HEK293 (cell line): Measurements from ENCODE around the gene PCSK1.

Experiments
- CTCF ChIA-PET: fragments of 350-600 bp; formaldehyde crosslinking; extraction: SDS; loops from one replicate; lab custom pipeline; 2021; ENCODE audit warnings: antibody characterized with exemption; lab: Yijun Ruan, JAX
- POLR2A ChIA-PET: fragments of 300-600 bp; formaldehyde crosslinking; extraction: SDS; loops from one replicate; lab custom pipeline; 2020; ENCODE audit warnings: antibody characterized with exemption, inconsistent platforms; lab: Yijun Ruan, JAX
- H3K27ac ChIP-seq: fragments of 200-500 bp; sonication (Bioruptor generic); 2 replicates; pipeline ENCODE4 v1.5.1; 2014; ENCODE audit warnings: low read depth, low read length, control low read depth, inconsistent platforms; ENCODE audit errors: extremely low read depth
- H3K36me3 ChIP-seq, 2 experiments: fragments of 200-500 bp in 1 of 2; sonication (Bioruptor generic) in 1 of 2; 1 replicate in 1 of 2; 2 replicates in 1 of 2; pipeline ENCODE4 v1.5.1; 2014 to 2017; ENCODE audit warnings: inconsistent platforms in 2 of 2, low read length in 2 of 2; ENCODE audit not compliant: control insufficient read depth in 2 of 2, insufficient read depth in 1 of 2
- H3K4me1 ChIP-seq: fragments of 200-500 bp; sonication (Bioruptor generic); 2 replicates; pipeline ENCODE4 v1.5.1; 2014; ENCODE audit warnings: mild to moderate bottlenecking, low read length, inconsistent platforms; ENCODE audit not compliant: control insufficient read depth, insufficient read depth
- H3K4me3 ChIP-seq: 2 replicates; pipeline ENCODE4 v1.5.1; 2011; ENCODE audit warnings: low read depth, mild to moderate bottlenecking, control low read depth, low read length, moderate library complexity
- H3K9me3 ChIP-seq: fragments of 200-500 bp; sonication (Bioruptor generic); 2 replicates; pipeline ENCODE4 v1.5.1; 2014; ENCODE audit warnings: low read depth, low read length, inconsistent platforms; ENCODE audit not compliant: control insufficient read depth, insufficient read depth
- BCL6B ChIP-seq: fragments of 450-650 bp; formaldehyde crosslinking; IDR thresholded peaks from 2 replicates; pipeline ENCODE4 v1.5.1; 2017; ENCODE audit warnings: missing biosample characterization, missing genetic modification characterization
- CTCF ChIP-seq: fragments of 450-650 bp; formaldehyde crosslinking; IDR thresholded peaks from 2 replicates; pipeline ENCODE4 v1.5.1; 2016; ENCODE audit warnings: missing biosample characterization, missing genetic modification characterization
- KLF9 ChIP-seq: fragments of 450-650 bp; formaldehyde crosslinking; IDR thresholded peaks from 2 replicates; pipeline ENCODE4 v1.5.1; 2016; ENCODE audit warnings: missing biosample characterization, missing genetic modification characterization, low read depth
- PRDM6 ChIP-seq: fragments of 450-650 bp; formaldehyde crosslinking; IDR thresholded peaks from 2 replicates; pipeline ENCODE4 v1.5.1; 2017; ENCODE audit warnings: missing biosample characterization, missing genetic modification characterization
- SCRT2 ChIP-seq: fragments of 450-650 bp; formaldehyde crosslinking; IDR thresholded peaks from 2 replicates; pipeline ENCODE4 v1.5.1; 2016; ENCODE audit warnings: missing biosample characterization, missing genetic modification characterization
- ZFP37 ChIP-seq: fragments of 450-650 bp; formaldehyde crosslinking; IDR thresholded peaks from 2 replicates; pipeline ENCODE4 v1.5.1; 2016; ENCODE audit warnings: missing biosample characterization, missing genetic modification characterization
- ZNF148 ChIP-seq: fragments of 450-650 bp; formaldehyde crosslinking; IDR thresholded peaks from 2 replicates; pipeline ENCODE4 v1.5.0; 2017; ENCODE audit warnings: missing biosample characterization, missing genetic modification characterization, borderline replicate concordance
- ZNF174 ChIP-seq: fragments of 450-650 bp; formaldehyde crosslinking; IDR thresholded peaks from 2 replicates; pipeline ENCODE4 v1.5.0; 2017; ENCODE audit warnings: missing biosample characterization, mild to moderate bottlenecking, missing genetic modification characterization
- ZNF184 ChIP-seq: fragments of 450-650 bp; IDR thresholded peaks from 2 replicates; pipeline ENCODE4 v1.5.1; 2018; ENCODE audit warnings: missing biosample characterization, mild to moderate bottlenecking, missing genetic modification characterization
- ZNF2 ChIP-seq: fragments of 450-650 bp; formaldehyde crosslinking; IDR thresholded peaks from 2 replicates; pipeline ENCODE4 v1.5.1; 2016; ENCODE audit warnings: missing biosample characterization, missing genetic modification characterization
- ZNF350 ChIP-seq: fragments of 450-650 bp; formaldehyde crosslinking; IDR thresholded peaks from 2 replicates; pipeline ENCODE4 v1.5.0; 2017; ENCODE audit warnings: missing biosample characterization, mild to moderate bottlenecking, missing genetic modification characterization
- ZNF37A ChIP-seq: fragments of 450-650 bp; IDR thresholded peaks from 2 replicates; pipeline ENCODE4 v1.5.1; 2018; ENCODE audit warnings: missing biosample characterization, missing genetic modification characterization
- ZNF549 ChIP-seq: fragments of 450-650 bp; IDR thresholded peaks from 2 replicates; pipeline ENCODE4 v1.5.1; 2018; ENCODE audit warnings: missing biosample characterization, missing genetic modification characterization, mild to moderate bottlenecking, inconsistent platforms, moderate library complexity
- ZNF654 ChIP-seq: fragments of 450-650 bp; formaldehyde crosslinking; IDR thresholded peaks from 2 replicates; pipeline ENCODE4 v1.5.1; 2016; ENCODE audit warnings: low read depth, missing biosample characterization, missing genetic modification characterization
- ZNF660 ChIP-seq: fragments of 450-650 bp; IDR thresholded peaks from 2 replicates; pipeline ENCODE4 v1.5.1; 2018; ENCODE audit warnings: missing biosample characterization, mild to moderate bottlenecking, missing genetic modification characterization
- ZNF701 ChIP-seq: fragments of 450-650 bp; formaldehyde crosslinking; IDR thresholded peaks from 2 replicates; pipeline ENCODE4 v1.5.1; 2016; ENCODE audit warnings: missing biosample characterization, missing genetic modification characterization
- ZNF830 ChIP-seq: fragments of 450-650 bp; IDR thresholded peaks from 2 replicates; pipeline ENCODE4 v1.5.0; 2018; ENCODE audit warnings: missing biosample characterization, missing genetic modification characterization, low read depth, mild to moderate bottlenecking, moderate library complexity
- TF ChIP-seq, protein P1 (sequence below): fragments of 450-650 bp; formaldehyde crosslinking; IDR thresholded peaks from 2 replicates; pipeline ENCODE4 v1.5.1; 2016; ENCODE audit warnings: missing biosample characterization, missing genetic modification characterization

PCSK1 gene

DNA sequence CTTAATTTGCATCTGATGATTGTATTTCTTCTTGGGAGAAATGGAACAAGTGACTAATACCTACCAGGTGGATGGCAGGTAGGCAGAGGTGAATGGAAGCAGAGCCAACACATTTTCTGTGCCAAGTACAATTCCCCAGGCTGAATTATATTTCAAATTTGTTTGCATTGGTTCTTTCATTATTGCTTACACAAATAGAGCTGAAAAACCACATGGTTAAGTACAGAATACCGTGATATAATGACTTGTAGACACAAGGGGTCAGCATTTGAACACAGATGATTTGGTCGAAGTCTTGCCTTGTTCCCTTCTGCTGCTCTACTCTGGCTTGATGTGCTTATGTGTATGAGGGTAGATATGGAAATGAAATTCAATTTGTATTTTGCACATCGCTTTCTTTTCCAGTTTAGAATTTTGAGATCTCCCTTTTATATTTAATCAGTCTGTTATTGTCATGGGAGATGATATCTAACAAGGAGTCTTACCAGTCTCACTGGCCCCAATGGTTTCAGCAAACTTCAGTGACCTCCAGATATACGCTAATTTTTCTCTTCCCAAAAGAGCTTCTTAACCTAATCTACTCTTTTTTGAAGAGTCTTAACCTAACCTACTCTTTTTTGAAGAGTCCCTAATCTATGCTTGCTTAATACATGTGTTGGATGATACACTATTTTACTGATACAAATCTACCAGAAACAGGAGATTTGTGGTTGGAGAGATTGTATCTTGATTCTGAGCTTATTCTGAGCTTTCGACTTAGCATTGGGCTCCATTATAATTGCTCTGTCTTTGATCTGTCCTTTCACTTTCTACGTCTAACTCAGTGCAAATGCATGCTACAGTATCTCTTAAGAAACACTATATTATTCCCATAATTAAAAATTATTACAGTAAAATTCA is 88.1 kb downstream of the PCSK1 start:
- Histone ChIP-seq H3K9me3 (no peaks in the 10 kb centered on the region), H3K4me3 (no peak overlapping the region), H3K4me1 (peaks cover 20% of the 10 kb centered on the region), H3K27ac (no peak overlapping the region), H3K36me3 (no peaks in the 10 kb centered on the region)
- CTCF ChIA-PET: interaction anchor here (0.6 to 5.5 kb wide), 36 partner anchors 9 to 818 kb away, joined by 3 to 127 read pairs (median 4); partner anchors contain the start of gene ERAP2
- TF ChIP-seq ZNF654 (tag by site-specific recombination) (peak; percentile 84), ZNF660 (0 out of 2 replicates have a peak, but pooled peaks have one; percentile 23), ZNF2 (tag by site-specific recombination) (no peak), ZNF701 (tag by site-specific recombination) (no peak), CTCF (tag by site-specific recombination) (peak; percentile 51; the same call in 1 of the 2 replicates), KLF9 (tag by site-specific recombination) (no peak)
- TF ChIP-seq, protein P1, sequence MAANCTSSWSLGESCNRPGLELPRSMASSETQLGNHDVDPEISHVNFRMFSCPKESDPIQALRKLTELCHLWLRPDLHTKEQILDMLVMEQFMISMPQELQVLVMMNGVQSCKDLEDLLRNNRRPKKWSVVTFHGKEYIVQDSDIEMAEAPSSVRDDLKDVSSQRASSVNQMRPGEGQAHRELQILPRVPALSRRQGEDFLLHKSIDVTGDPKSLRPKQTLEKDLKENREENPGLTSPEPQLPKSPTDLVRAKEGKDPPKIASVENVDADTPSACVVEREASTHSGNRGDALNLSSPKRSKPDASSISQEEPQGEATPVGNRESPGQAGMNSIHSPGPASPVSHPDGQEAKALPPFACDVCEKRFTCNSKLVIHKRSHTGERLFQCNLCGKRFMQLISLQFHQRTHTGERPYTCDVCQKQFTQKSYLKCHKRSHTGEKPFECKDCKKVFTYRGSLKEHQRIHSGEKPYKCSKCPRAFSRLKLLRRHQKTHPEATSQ (tag by site-specific recombination): no peak
- POLR2A ChIA-PET: no interaction called here

DNA sequence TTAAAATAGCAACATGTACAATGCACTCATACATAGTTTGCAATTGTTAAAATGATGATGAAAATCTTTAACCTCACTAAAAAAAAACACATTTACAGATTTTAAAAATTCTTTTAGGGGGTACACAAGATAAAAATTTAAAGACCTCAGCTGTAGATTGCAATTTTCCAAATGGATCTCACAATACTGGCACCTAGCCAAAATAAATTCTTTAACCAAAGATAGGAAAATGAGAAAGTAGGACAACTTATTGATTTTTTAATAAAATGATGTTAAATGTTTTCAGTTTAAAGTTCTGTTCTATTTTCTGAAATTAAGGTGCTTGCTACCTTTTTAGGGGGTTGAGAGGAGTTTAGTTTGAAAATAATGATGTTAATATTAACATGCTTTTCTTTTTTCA is 90.0 kb downstream of the PCSK1 start:
- ChIA-PET CTCF (interaction anchor here (0.6 to 5.5 kb wide), 8 partner anchors 54 to 562 kb away, joined by 3 to 127 read pairs (median 3); no protein-coding TSS in a partner anchor), POLR2A (interaction anchor here (0.6 kb wide), 1 partner anchor 62 kb away, joined by 3 read pairs; no protein-coding TSS in a partner anchor)
- Histone ChIP-seq H3K4me1 (peaks cover 20% of the 10 kb centered on the region), H3K4me3 (no peak overlapping the region), H3K27ac (no peak overlapping the region), H3K9me3 (no peaks in the 10 kb centered on the region), H3K36me3 (no peaks in the 10 kb centered on the region)
- TF ChIP-seq SCRT2 (tag by site-specific recombination) (no peak), ZNF830 (tag by site-specific recombination) (peak; percentile 62; the same call in 1 of the 2 replicates), ZNF174 (tag by site-specific recombination) (peak; percentile 53; the same call in 1 of the 2 replicates), ZNF549 (peak; percentile 49; the same call in 1 of the 2 replicates), ZFP37 (tag by site-specific recombination) (no peak), ZNF37A (tag by site-specific recombination) (peak; percentile 58; the same call in 1 of the 2 replicates), BCL6B (tag by site-specific recombination) (peak; percentile 48; the same call in 1 of the 2 replicates), ZNF350 (tag by site-specific recombination) (peak; percentile 77; the same call in 1 of the 2 replicates), ZNF148 (tag by site-specific recombination) (no peak), PRDM6 (tag by site-specific recombination) (0 out of 2 replicates have a peak, but pooled peaks have one; percentile 38), ZNF660 (0 out of 2 replicates have a peak, but pooled peaks have one; percentile 16), ZNF184 (tag by site-specific recombination) (0 out of 2 replicates have a peak, but pooled peaks have one; percentile 29)
